ENCODE results near the gene PGAP3.

DNA sequence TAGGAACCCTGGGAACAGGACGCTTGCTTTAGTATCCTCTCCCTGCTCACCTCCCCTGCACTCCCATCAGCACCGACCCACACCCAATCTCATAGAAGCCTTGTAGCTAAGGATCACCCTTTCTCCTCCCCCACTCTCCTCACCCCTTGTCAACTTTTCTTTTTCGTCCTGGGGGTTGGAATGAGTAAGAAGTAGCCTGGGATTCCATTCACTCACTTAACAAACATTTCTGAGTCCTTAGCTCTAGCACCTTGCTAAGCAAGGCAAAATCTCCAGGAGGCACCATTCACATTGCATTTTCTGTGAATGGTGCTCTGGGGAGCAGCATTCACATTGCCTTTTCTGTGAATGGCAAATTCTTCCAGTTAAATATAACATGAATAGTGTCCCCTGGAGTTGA, 1.1 kb upstream of the PGAP3 start:
- TF ChIP-seq, protein P1, sequence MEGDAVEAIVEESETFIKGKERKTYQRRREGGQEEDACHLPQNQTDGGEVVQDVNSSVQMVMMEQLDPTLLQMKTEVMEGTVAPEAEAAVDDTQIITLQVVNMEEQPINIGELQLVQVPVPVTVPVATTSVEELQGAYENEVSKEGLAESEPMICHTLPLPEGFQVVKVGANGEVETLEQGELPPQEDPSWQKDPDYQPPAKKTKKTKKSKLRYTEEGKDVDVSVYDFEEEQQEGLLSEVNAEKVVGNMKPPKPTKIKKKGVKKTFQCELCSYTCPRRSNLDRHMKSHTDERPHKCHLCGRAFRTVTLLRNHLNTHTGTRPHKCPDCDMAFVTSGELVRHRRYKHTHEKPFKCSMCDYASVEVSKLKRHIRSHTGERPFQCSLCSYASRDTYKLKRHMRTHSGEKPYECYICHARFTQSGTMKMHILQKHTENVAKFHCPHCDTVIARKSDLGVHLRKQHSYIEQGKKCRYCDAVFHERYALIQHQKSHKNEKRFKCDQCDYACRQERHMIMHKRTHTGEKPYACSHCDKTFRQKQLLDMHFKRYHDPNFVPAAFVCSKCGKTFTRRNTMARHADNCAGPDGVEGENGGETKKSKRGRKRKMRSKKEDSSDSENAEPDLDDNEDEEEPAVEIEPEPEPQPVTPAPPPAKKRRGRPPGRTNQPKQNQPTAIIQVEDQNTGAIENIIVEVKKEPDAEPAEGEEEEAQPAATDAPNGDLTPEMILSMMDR (IDR thresholded peaks at IDR 0.05; ENCODE audit: insufficient read depth, low read depth, low read length), result no peak
- no peak for TF ChIP-seq EZH2 (IDR thresholded peaks at IDR 0.05; ENCODE audit: insufficient read depth, low read length)
